ENCODE measurements around the gene ENOPH1. TPM values are rescaled to one million over a fixed set of nuclear protein-coding genes. Genes with fewer than 3 reads are reported as not detected.

ENOPH1 gene
- total and polyA plus RNA-seq, 2 of the 13 experiments (the other 11 are each of a cell fraction or from before 2014, with no cell fraction given) = 15.5 to 64.3 TPM

DNA sequence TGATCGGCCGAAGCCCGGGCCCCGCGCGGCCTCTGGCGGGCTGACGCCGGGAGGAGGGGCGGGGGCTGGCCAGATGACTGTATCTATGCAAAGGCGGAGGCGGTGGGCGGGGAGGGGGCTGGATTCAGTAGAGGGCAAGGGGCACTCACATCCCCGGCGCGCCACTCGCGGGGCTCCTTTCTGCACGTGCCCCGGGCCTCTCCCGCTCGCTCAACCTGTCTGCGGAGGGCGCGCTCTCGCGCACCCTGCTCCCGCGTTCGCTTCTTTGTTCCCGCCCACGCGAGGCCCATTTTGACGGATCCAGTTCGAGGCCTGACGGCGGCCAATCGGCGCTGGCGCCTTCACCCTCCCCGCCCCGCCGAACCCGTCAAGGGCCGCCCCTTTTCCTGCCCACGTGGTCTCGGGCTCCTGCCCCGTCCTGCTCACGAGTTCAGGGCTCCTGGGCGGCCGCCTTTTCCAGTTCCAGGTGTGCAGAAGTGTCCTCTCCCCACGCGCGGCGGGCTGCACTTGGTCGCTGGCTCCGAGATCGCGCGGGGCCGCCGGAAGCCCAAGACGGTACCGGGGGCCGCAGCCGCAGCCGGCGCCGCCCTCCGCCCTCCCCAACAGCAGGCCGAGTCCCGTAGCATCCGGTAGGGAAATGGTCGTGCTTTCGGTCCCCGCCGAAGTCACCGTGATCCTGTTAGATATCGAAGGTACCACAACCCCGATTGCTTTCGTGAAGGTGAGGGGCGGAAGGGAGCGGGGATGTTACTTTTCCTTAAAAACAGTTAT lies at the start of gene ENOPH1, which contains the start of gene HNRNPDL (continued):
- TF ChIP-seq CREM (IDR thresholded peaks at IDR 0.05) (peak; percentile 27; the same call in 1 of the 2 replicates), CREM (CRISPR knock-in tag; IDR thresholded peaks at IDR 0.05) (no peak), MYC (CRISPR knock-in tag; IDR thresholded peaks at IDR 0.05; ENCODE audit: borderline replicate concordance) (peak; percentile 95), POLR2G (IDR thresholded peaks at IDR 0.05; ENCODE audit: low read depth, low read length) (peak; percentile 39; the same call in 1 of the 2 replicates), ZNF432 (CRISPR knock-in tag; IDR thresholded peaks at IDR 0.05; ENCODE audit: borderline replicate concordance) (no peak), RFX5 (IDR thresholded peaks at IDR 0.05; ENCODE audit: low read depth, low read length) (no peak), FOXC1 (CRISPR knock-in tag; IDR thresholded peaks at IDR 0.05; ENCODE audit: borderline replicate concordance) (peak; percentile 98), ZBTB7A (CRISPR knock-in tag; IDR thresholded peaks at IDR 0.05) (0 out of 2 replicates have a peak, but pooled peaks have one; percentile 57), NFKBIZ (CRISPR knock-in tag; IDR thresholded peaks at IDR 0.05) (peak; percentile 81), ZNF598 (CRISPR knock-in tag; IDR thresholded peaks at IDR 0.05; ENCODE audit: borderline replicate concordance) (peak; percentile 62; the same call in 1 of the 2 replicates), HOXA3 (CRISPR knock-in tag; IDR thresholded peaks at IDR 0.05) (peak; percentile 94), ZNF83 (CRISPR knock-in tag; IDR thresholded peaks at IDR 0.05; ENCODE audit: borderline replicate concordance) (no peak), TCF7 (IDR thresholded peaks at IDR 0.05; ENCODE audit: low read depth) (no peak), KDM4B (CRISPR knock-in tag; IDR thresholded peaks at IDR 0.05) (peak; percentile 67; the same call in 1 of the 2 replicates), NR2F6 (IDR thresholded peaks at IDR 0.05) (peak; percentile 57), NR2F6 (CRISPR knock-in tag; IDR thresholded peaks at IDR 0.05) (peak; percentile 83), ZFP36L1 (CRISPR knock-in tag; IDR thresholded peaks at IDR 0.05) (peak; percentile 77; the same call in 1 of the 2 replicates)
- TF ChIP-seq, protein P1, sequence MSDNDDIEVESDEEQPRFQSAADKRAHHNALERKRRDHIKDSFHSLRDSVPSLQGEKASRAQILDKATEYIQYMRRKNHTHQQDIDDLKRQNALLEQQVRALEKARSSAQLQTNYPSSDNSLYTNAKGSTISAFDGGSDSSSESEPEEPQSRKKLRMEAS (IDR thresholded peaks at IDR 0.05) = peak; percentile 97
- TF ChIP-seq, protein P2, sequence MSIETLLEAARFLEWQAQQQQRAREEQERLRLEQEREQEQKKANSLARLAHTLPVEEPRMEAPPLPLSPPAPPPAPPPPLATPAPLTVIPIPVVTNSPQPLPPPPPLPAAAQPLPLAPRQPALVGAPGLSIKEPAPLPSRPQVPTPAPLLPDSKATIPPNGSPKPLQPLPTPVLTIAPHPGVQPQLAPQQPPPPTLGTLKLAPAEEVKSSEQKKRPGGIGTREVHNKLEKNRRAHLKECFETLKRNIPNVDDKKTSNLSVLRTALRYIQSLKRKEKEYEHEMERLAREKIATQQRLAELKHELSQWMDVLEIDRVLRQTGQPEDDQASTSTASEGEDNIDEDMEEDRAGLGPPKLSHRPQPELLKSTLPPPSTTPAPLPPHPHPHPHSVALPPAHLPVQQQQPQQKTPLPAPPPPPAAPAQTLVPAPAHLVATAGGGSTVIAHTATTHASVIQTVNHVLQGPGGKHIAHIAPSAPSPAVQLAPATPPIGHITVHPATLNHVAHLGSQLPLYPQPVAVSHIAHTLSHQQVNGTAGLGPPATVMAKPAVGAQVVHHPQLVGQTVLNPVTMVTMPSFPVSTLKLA (IDR thresholded peaks at IDR 0.05) = peak; percentile 93
- TF ChIP-seq, protein P3, sequence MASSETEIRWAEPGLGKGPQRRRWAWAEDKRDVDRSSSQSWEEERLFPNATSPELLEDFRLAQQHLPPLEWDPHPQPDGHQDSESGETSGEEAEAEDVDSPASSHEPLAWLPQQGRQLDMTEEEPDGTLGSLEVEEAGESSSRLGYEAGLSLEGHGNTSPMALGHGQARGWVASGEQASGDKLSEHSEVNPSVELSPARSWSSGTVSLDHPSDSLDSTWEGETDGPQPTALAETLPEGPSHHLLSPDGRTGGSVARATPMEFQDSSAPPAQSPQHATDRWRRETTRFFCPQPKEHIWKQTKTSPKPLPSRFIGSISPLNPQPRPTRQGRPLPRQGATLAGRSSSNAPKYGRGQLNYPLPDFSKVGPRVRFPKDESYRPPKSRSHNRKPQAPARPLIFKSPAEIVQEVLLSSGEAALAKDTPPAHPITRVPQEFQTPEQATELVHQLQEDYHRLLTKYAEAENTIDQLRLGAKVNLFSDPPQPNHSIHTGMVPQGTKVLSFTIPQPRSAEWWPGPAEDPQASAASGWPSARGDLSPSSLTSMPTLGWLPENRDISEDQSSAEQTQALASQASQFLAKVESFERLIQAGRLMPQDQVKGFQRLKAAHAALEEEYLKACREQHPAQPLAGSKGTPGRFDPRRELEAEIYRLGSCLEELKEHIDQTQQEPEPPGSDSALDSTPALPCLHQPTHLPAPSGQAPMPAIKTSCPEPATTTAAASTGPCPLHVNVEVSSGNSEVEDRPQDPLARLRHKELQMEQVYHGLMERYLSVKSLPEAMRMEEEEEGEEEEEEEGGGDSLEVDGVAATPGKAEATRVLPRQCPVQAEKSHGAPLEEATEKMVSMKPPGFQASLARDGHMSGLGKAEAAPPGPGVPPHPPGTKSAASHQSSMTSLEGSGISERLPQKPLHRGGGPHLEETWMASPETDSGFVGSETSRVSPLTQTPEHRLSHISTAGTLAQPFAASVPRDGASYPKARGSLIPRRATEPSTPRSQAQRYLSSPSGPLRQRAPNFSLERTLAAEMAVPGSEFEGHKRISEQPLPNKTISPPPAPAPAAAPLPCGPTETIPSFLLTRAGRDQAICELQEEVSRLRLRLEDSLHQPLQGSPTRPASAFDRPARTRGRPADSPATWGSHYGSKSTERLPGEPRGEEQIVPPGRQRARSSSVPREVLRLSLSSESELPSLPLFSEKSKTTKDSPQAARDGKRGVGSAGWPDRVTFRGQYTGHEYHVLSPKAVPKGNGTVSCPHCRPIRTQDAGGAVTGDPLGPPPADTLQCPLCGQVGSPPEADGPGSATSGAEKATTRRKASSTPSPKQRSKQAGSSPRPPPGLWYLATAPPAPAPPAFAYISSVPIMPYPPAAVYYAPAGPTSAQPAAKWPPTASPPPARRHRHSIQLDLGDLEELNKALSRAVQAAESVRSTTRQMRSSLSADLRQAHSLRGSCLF (CRISPR knock-in tag; IDR thresholded peaks at IDR 0.05; ENCODE audit: borderline replicate concordance) = peak; percentile 93; the same call in 1 of the 2 replicates
- TF ChIP-seq, protein P4, sequence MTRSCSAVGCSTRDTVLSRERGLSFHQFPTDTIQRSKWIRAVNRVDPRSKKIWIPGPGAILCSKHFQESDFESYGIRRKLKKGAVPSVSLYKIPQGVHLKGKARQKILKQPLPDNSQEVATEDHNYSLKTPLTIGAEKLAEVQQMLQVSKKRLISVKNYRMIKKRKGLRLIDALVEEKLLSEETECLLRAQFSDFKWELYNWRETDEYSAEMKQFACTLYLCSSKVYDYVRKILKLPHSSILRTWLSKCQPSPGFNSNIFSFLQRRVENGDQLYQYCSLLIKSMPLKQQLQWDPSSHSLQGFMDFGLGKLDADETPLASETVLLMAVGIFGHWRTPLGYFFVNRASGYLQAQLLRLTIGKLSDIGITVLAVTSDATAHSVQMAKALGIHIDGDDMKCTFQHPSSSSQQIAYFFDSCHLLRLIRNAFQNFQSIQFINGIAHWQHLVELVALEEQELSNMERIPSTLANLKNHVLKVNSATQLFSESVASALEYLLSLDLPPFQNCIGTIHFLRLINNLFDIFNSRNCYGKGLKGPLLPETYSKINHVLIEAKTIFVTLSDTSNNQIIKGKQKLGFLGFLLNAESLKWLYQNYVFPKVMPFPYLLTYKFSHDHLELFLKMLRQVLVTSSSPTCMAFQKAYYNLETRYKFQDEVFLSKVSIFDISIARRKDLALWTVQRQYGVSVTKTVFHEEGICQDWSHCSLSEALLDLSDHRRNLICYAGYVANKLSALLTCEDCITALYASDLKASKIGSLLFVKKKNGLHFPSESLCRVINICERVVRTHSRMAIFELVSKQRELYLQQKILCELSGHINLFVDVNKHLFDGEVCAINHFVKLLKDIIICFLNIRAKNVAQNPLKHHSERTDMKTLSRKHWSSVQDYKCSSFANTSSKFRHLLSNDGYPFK (CRISPR knock-in tag; IDR thresholded peaks at IDR 0.05; ENCODE audit: borderline replicate concordance) = peak; percentile 64; the same call in 1 of the 2 replicates
